Neuron (in vitro differentiated cells): ENCODE data around the gene EXOSC10.
"Not testable (repeated sequence)": the region's sequence is repeated elsewhere in the genome, so short reads cannot be mapped to it uniquely, and the experiment has no call there.

Source experiments
- H2AFZ ChIP-seq: one replicate; pipeline ENCODE4 v1.6.1; 2013; ENCODE audit warnings: low read depth, mild to moderate bottlenecking, inconsistent platforms, low read length, moderate library complexity
- H3K27me3 ChIP-seq: one replicate; pipeline ENCODE4 v1.6.1; 2013; ENCODE audit warnings: low read length; ENCODE audit not compliant: insufficient read depth
- H3K36me3 ChIP-seq: one replicate; pipeline ENCODE4 v1.6.1; 2013; ENCODE audit warnings: low read length; ENCODE audit not compliant: insufficient read depth
- H3K4me1 ChIP-seq: one replicate; pipeline ENCODE4 v1.6.1; 2013; ENCODE audit warnings: low read length; ENCODE audit not compliant: insufficient read depth
- H3K4me3 ChIP-seq: 2 replicates; pipeline ENCODE4 v1.5.1; 2013; ENCODE audit warnings: mild to moderate bottlenecking, low read length, moderate library complexity
- H3K9me3 ChIP-seq: one replicate; pipeline ENCODE4 v1.6.1; 2013; ENCODE audit warnings: low read length

Gene EXOSC10

GRCh38 chr1:11024154-11024873, 75.4 kb downstream of the EXOSC10 start:
- Histone ChIP-seq H3K4me1 (no peaks in the 10 kb centered on the region), H3K27me3 (no peaks in the 10 kb centered on the region), H3K9me3 (no peaks in the 10 kb centered on the region), H3K36me3 (peaks cover 85% of the 10 kb centered on the region), H3K4me3 (no peak overlapping the region), H2AFZ (no peak overlapping the region)

- Histone ChIP-seq H3K4me3 (no peak overlapping the region), H3K9me3 (no peaks in the 10 kb centered on the region), H3K36me3 (peaks cover 96% of the 10 kb centered on the region)
Observed at GRCh38 chr1:11023201-11023600, 76.5 kb downstream of the EXOSC10 start.

GRCh38 chr1:11019971-11020370, 79.7 kb downstream of the EXOSC10 start:
- Histone ChIP-seq H3K36me3 (peaks cover 86% of the 10 kb centered on the region), H3K27me3 (no peaks in the 10 kb centered on the region), H3K9me3 (no peaks in the 10 kb centered on the region), H3K4me1 (no peaks in the 10 kb centered on the region), H3K4me3 (no peak overlapping the region), H2AFZ (no peak overlapping the region)

More at GRCh38 chr1:11023201-11023600, 76.5 kb downstream of the EXOSC10 start:
- Histone ChIP-seq H2AFZ (no peak overlapping the region), H3K4me1 (no peaks in the 10 kb centered on the region), H3K27me3 (no peaks in the 10 kb centered on the region)

GRCh38 chr1:11019358-11019757, 80.3 kb downstream of the EXOSC10 start:
- H3K27me3 ChIP-seq, H3K9me3 ChIP-seq, H3K4me1 ChIP-seq, H2AFZ ChIP-seq, H3K4me3 ChIP-seq: not testable (repeated sequence)
- H3K36me3 ChIP-seq, result peaks cover 85% of the 10 kb centered on the region
